Stimulated activated CD4-positive, alpha-beta T cell treated with anti-CD3 and anti-CD28 coated beads, Interleukin-15, amount 100 ng/mL, for 24 hours (primary cell): Measurements from ENCODE around the gene TBC1D22A.

Experiments
- DNase-seq: peaks from one replicate; pipeline ENCODE4 v3.0.0-alpha.2; 2020

Gene TBC1D22A

DNA sequence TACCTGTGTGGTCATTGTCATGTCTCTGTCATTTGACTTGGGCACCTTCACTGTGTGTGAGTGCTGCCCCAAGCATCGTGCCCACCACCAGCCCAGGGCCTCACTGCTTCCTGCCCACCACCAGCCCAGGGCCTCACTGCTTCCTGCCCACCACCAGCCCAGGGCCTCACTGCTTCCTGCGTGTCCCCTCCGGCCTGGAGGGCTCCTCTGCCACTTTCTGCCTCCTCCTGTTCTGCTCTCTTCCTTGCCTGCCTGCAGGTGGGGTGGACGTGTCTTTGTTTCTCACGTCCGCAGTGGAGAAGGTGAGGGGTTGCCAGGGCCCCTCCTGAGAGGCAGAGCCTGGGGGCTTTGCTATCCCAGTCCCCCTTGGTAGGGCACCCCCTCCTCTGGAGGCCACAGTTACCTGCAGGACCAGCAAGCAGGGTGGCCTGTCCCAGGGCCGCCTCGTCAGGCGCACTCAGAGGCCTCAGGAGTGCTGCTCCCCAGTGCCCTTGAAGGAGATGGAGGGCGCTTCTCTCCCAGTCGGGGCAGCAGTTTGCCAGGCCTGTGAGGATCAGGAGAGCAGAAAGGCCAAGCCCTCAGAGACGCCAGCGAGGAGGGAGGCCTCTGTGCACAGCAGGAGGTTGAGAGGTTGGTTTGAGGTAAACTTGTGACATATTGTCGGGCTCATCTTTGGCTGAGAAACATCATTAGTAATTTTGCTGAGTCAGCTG is 290.7 kb downstream of the TBC1D22A start:
- no peak for DNase-seq

GRCh38 chr22:47053726-47054141 is 291.3 kb downstream of the TBC1D22A start:
- no peak for DNase-seq

DNA sequence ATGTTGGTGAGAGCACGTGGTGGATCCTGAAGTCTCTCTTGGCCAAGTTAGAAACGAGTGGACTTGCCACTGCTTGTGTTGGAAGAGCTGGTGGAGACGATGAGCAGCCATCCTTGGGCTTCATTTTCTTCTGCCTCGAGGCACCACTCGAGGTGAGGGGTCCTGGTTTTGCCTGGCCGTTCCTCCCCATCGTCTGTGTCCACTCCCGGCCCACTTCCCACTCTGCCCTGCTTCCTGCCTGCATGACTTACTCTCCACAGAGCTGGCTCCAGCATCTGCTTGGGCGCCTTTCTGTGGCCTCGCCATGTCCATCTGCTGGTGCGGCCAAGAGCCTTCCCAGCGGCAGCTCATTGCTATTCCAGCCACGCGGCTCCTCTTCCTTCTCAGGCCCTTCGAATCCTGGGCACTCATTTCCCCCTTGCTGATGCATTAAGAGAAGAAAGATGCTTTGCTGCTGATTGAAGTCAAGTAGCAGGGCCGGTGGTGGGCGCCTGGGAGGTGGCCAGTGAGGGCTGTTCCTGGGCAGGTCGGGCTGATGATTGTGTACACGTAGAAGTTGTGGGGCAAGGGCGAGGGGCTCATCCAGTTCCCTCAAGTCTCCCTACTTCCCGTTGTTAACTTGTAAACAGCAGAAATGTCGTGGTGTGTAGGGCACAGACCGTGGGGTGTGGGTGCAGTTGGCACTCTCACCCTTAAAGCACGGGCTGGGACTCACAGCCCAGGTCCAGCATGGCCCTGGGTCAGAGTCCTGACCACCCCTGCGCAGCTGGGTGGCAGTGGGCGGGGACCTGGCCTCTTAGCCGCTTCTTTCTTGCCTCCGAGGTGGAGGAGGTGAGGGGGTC is 292.0 kb downstream of the TBC1D22A start:
- DNase-seq, result no peak

- DNase-seq, result no peak
These were observed 292.6 kb downstream of the TBC1D22A start for GRCh38 chr22:47055073-47055355.

GRCh38 chr22:47055461-47055860 is 293.0 kb downstream of the TBC1D22A start:
- DNase-seq, result no peak

- no peak for DNase-seq
These were observed 293.5 kb downstream of the TBC1D22A start for GRCh38 chr22:47055921-47056320.

- DNase-seq, result no peak
These were observed 293.9 kb downstream of the TBC1D22A start for GRCh38 chr22:47056361-47056760.

- DNase-seq, result no peak
These were observed 294.5 kb downstream of the TBC1D22A start for GRCh38 chr22:47056776-47057470.

GRCh38 chr22:47057916-47058585 is 295.6 kb downstream of the TBC1D22A start:
- DNase-seq, result no peak

GRCh38 chr22:47059076-47059475 is 296.6 kb downstream of the TBC1D22A start:
- no peak for DNase-seq

GRCh38 chr22:47059701-47060161 is 297.3 kb downstream of the TBC1D22A start:
- no peak for DNase-seq

- no peak for DNase-seq
These were observed 298.3 kb downstream of the TBC1D22A start for GRCh38 chr22:47060718-47061117.

DNA sequence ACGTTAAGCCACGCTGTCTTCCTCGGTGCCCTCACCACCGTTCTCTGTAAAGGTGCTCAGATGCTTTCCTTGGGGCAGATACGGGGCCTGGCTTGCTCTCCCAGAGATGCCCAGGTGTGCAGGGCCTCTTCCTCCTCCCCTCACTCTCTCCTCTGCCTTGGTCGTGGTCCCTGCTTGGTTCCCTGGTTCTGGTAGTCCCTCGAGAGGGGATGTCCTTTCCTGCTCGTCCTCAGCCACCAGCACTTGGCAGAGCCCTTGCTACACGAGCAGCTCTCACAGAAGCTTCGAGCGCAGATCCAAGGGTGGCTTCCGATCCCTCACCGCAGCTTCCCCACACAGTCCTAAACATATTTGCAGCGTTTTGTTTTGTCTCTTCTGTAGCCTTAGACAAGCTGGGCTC is 298.8 kb downstream of the TBC1D22A start:
- DNase-seq, result no peak

- no peak for DNase-seq
These were observed 299.7 kb downstream of the TBC1D22A start for GRCh38 chr22:47062126-47062525.

DNA sequence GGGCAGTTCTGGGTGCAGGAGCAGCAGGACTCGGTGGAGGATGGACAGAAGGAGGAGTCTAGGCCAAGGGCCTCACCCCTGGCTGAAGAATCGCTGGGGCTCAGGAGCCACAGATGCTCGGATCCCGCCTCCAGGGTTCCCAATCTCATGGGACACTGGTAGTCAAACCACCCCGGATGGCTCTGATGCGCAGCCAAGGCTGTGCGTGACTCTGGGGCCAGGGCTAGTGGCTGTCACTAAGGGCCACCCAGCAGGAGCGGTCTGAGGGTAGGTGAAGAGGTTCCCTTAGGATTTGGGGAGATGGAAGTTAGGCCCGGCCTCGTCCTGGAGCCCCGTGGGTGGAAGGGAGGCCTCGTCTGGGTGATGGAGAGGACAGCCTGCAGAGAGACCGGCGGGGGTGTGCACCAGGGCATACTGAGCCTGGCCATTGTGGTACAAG is 300.6 kb downstream of the TBC1D22A start:
- DNase-seq, result no peak

GRCh38 chr22:47063606-47064005 is 301.2 kb downstream of the TBC1D22A start:
- DNase-seq, result no peak

DNA sequence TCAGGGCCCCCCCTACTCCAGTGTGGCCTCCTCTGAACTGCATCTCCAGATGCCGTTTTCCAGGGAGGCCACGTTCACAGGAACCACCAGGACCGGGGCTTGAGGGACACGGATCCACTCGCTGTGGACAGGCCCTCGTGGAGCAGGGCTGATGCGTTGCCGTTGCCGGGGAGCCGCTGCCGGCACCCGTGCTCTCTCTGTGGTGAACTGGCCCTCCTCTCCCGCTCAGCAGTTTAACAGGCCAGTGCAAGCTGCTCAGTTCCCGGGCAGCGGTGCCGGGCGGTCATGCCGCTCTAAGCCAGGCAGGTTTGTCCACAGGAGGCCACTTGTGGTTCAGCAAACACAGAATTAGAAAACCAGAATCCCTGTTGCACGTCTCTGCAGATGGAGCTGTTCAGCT is 301.6 kb downstream of the TBC1D22A start:
- no peak for DNase-seq

- no peak for DNase-seq
These were observed 302.0 kb downstream of the TBC1D22A start for GRCh38 chr22:47064416-47064815.

DNA sequence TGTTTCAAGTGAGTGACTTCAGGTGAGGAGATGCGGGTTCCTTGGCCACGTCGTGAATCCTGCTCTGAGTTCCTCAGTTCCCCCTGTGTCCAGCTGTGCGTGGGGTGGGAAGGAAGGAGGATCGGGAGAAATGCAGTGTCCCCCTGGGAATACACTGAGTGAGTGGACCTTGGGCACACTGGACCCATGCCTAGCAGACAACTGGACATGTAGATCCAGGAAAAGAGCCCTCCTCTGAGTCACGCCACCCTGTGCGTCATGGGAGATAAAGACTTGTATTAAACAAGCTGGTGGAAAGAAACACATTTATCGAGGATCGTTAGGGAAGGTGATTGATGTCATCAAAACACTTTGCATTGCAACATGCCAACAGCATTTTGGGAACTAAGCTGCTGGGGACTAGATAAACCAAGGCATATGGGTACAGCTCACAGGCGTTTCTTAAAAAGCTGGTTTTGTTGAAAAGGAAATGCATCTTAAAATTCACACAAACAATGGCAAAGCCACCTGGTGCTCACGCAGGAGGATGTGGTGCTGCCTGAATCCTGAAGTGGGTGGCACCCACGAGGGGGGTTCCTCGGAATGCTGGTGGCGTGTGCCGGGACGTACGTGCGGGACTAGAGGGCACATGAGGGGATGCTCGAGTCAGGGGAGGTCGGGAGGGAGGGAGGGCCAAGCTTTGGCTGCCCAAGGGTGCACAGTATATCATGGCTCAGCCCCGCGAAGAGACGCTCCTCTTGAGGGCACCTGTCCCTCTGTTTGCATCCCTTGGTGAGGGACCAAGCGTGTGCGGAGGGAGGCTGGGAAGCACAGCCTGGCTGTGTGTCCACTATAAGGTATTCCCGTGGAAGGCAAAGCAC is 303.5 kb downstream of the TBC1D22A start:
- DNase-seq, result no peak

GRCh38 chr22:47066616-47066905 is 304.1 kb downstream of the TBC1D22A start:
- no peak for DNase-seq

GRCh38 chr22:47067321-47067890 is 305.0 kb downstream of the TBC1D22A start:
- no peak for DNase-seq
